SK-N-SH (cell line): ENCODE measurements around the gene TBC1D13.

ENCODE experiments used
- ELF1 ChIP-seq: IDR thresholded peaks from 2 replicates; pipeline ENCODE4 v1.4.0; 2012
- EP300 ChIP-seq, 2 experiments: IDR thresholded peaks; 2 replicates each; pipeline versions ENCODE4 v1.4.0 to v1.6.1; 2012; ENCODE audit warnings: borderline replicate concordance in 1 of 2, low read depth in 1 of 2, low read length in 1 of 2
- EZH2phosphoT487 ChIP-seq: fragments of 200-600 bp; sonication (generic); IDR thresholded peaks from 2 replicates; pipeline ENCODE4 v1.6.1; 2017; ENCODE audit warnings: low read depth, mixed run types, mild to moderate bottlenecking, antibody characterized with exemption, moderate library complexity, borderline replicate concordance
- GATA2 ChIP-seq: sonication (generic); formaldehyde crosslinking; IDR thresholded peaks from 2 replicates; pipeline ENCODE4 v1.5.0; 2020; ENCODE audit warnings: mild to moderate bottlenecking, missing genetic modification reagents
- NFIC ChIP-seq: IDR thresholded peaks from 2 replicates; pipeline ENCODE4 v1.4.0; 2012; ENCODE audit warnings: borderline replicate concordance
- SIN3A ChIP-seq: IDR thresholded peaks from 2 replicates; pipeline ENCODE4 v1.6.1; 2012; ENCODE audit warnings: low read depth, mild to moderate bottlenecking, low read length, moderate library complexity, borderline replicate concordance
- SMC3 ChIP-seq: IDR thresholded peaks from 2 replicates; pipeline ENCODE4 v1.6.1; 2012; ENCODE audit warnings: low read depth, low read length, improper control_type of control experiment
- TCF12 ChIP-seq: IDR thresholded peaks from 2 replicates; pipeline ENCODE4 v1.4.0; 2012
- YY1 ChIP-seq: IDR thresholded peaks from 2 replicates; pipeline ENCODE4 v1.4.0; 2012; ENCODE audit warnings: low read depth, mild to moderate bottlenecking
- TF ChIP-seq, protein P1 (sequence below): fragments of 200-600 bp; sonication (generic); IDR thresholded peaks from 2 replicates; pipeline ENCODE4 v1.6.1; 2017; ENCODE audit warnings: antibody characterized with exemption, mild to moderate bottlenecking, moderate library complexity

GRCh38 chr9:128818099-128818838, 31.2 kb downstream of the TBC1D13 start, which contains the start of gene ENDOG:
- TF ChIP-seq, protein P1, sequence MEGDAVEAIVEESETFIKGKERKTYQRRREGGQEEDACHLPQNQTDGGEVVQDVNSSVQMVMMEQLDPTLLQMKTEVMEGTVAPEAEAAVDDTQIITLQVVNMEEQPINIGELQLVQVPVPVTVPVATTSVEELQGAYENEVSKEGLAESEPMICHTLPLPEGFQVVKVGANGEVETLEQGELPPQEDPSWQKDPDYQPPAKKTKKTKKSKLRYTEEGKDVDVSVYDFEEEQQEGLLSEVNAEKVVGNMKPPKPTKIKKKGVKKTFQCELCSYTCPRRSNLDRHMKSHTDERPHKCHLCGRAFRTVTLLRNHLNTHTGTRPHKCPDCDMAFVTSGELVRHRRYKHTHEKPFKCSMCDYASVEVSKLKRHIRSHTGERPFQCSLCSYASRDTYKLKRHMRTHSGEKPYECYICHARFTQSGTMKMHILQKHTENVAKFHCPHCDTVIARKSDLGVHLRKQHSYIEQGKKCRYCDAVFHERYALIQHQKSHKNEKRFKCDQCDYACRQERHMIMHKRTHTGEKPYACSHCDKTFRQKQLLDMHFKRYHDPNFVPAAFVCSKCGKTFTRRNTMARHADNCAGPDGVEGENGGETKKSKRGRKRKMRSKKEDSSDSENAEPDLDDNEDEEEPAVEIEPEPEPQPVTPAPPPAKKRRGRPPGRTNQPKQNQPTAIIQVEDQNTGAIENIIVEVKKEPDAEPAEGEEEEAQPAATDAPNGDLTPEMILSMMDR, result peak; percentile 81
- TF ChIP-seq EZH2phosphoT487 (no peak), SIN3A (peak; percentile 90; the same call in 1 of the 2 replicates), GATA2 (CRISPR knock-in tag) (no peak), TCF12 (no peak), NFIC (no peak), EP300 (IDR thresholded peaks at IDR 0.05; ENCODE audit: borderline replicate concordance in 1 of 2, low read depth in 1 of 2, low read length in 1 of 2) (no peak), SMC3 (peak; percentile 38; the same call in 1 of the 2 replicates), ELF1 (no peak), YY1 (peak; percentile 22; the same call in 1 of the 2 replicates)
